Type B pancreatic cell (in vitro differentiated cells): ENCODE data around the gene CHIA. TPM values are rescaled to one million over a fixed set of nuclear protein-coding genes. Genes with fewer than 3 reads are reported as not detected.
"Not testable (repeated sequence)": the region's sequence is repeated elsewhere in the genome, so short reads cannot be mapped to it uniquely, and the experiment has no call there.

Source experiments
- DNase-seq: peaks from one replicate; pipeline ENCODE4 v3.0.0; 2021; ENCODE audit warnings: mixed read lengths; ENCODE audit not compliant: unreplicated experiment; ENCODE audit errors: extremely low spot score
- H3K27ac Mint-ChIP-seq: 2 replicates; pipeline ENCODE4 v1.8.0; 2021; ENCODE audit warnings: mild to moderate bottlenecking, mixed read lengths
- H3K27me3 Mint-ChIP-seq: 2 replicates; pipeline ENCODE4 v1.8.0; 2021; ENCODE audit warnings: mixed read lengths
- H3K36me3 Mint-ChIP-seq: 2 replicates; pipeline ENCODE4 v1.8.0; 2021; ENCODE audit warnings: mixed read lengths
- H3K4me1 Mint-ChIP-seq: one replicate; pipeline ENCODE4 v1.8.0; 2021; ENCODE audit warnings: mixed read lengths; ENCODE audit not compliant: unreplicated experiment
- H3K4me3 Mint-ChIP-seq: 2 replicates; pipeline ENCODE4 v1.8.0; 2021; ENCODE audit warnings: mild to moderate bottlenecking, mixed read lengths
- H3K9me3 Mint-ChIP-seq: 2 replicates; pipeline ENCODE4 v1.8.0; 2021; ENCODE audit warnings: mixed read lengths
- total RNA-seq: library from RNA; stranded (reverse); gene quantifications from 2 replicates; pipeline ENCODE4 v1.2.1, GENCODE V29; 2021; ENCODE audit warnings: low replicate concordance
- TF ChIP-seq, protein P1 (sequence below): fragments of 200-600 bp; sonication (generic); conservative IDR thresholded peaks from 2 replicates; pipeline ENCODE4 v1.5.0; 2021; ENCODE audit warnings: antibody characterized with exemption, mild to moderate bottlenecking

The CHIA gene
- total RNA-seq, 1 donor from 2014 or later: 1.9 TPM

- H3K27me3 Mint-ChIP-seq: peaks cover 5% of the 10 kb centered on the region
- H3K36me3 Mint-ChIP-seq: peaks cover 3% of the 10 kb centered on the region
- no peaks in the 10 kb centered on the region for H3K9me3 Mint-ChIP-seq
- DNase-seq: no peak
- peaks cover 7% of the 10 kb centered on the region for H3K4me1 Mint-ChIP-seq
- H3K27ac Mint-ChIP-seq: peak overlapping the region; percentile 94
- TF ChIP-seq, protein P1, sequence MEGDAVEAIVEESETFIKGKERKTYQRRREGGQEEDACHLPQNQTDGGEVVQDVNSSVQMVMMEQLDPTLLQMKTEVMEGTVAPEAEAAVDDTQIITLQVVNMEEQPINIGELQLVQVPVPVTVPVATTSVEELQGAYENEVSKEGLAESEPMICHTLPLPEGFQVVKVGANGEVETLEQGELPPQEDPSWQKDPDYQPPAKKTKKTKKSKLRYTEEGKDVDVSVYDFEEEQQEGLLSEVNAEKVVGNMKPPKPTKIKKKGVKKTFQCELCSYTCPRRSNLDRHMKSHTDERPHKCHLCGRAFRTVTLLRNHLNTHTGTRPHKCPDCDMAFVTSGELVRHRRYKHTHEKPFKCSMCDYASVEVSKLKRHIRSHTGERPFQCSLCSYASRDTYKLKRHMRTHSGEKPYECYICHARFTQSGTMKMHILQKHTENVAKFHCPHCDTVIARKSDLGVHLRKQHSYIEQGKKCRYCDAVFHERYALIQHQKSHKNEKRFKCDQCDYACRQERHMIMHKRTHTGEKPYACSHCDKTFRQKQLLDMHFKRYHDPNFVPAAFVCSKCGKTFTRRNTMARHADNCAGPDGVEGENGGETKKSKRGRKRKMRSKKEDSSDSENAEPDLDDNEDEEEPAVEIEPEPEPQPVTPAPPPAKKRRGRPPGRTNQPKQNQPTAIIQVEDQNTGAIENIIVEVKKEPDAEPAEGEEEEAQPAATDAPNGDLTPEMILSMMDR: no peak
- peak overlapping the region; percentile 95 for H3K4me3 Mint-ChIP-seq
Observed at GRCh38 chr1:111347026-111347425, 56.4 kb downstream of the CHIA start.

DNA sequence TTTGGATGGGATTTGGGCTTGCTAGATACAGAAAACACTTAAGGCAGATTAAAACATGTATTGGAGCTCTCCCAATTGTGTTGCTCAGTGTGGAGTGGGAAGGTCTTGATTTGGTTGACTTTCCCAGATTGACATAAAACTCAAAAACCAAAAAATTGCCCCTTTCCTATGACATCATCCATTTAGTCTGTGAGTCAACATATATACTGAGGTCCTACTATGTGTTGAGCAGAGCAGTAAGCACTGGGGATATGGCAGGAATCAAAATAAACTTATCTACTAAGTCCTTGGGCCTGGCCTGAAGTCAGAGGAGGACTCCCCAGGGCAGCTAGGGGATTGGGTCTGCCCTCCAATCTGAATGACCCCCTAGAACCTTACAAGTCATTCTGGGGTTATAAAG, 61.0 kb downstream of the CHIA start:
- Mint-ChIP-seq H3K27me3 (peaks cover 5% of the 10 kb centered on the region), H3K27ac (no peak overlapping the region), H3K9me3 (no peaks in the 10 kb centered on the region), H3K4me1 (peaks cover 6% of the 10 kb centered on the region), H3K36me3 (peaks cover 3% of the 10 kb centered on the region), H3K4me3 (no peak overlapping the region)
- TF ChIP-seq, protein P1: no peak
- no peak for DNase-seq

- no peak for DNase-seq
- Mint-ChIP-seq H3K4me3 (no peak overlapping the region), H3K27me3 (peaks cover 3% of the 10 kb centered on the region), H3K36me3 (no peaks in the 10 kb centered on the region), H3K27ac (no peak overlapping the region), H3K4me1 (no peaks in the 10 kb centered on the region), H3K9me3 (no peaks in the 10 kb centered on the region)
- TF ChIP-seq, protein P1: no peak
Observed at GRCh38 chr1:111354584-111354983, 63.9 kb downstream of the CHIA start.

DNA sequence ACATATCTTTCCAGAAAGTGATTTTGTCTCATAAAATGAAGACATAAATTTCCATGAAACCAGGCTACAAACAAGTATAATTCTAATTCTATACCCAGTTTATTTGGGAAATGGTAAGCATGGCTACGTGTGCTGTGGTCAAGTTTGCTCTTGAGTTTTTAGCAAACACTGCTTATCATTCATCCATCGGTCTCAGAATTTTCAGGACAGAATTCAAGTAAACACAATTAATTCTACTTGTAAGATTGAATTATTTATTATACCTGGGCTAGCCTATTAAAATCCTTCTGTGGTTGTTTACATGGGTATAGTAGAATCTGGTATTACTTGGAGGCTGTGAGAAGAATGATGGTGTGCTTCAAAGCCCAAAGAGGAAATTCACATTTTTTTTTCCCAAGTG, 68.3 kb downstream of the CHIA start:
- H3K27me3 Mint-ChIP-seq: peaks cover 3% of the 10 kb centered on the region
- TF ChIP-seq, protein P1: no peak
- H3K9me3 Mint-ChIP-seq: no peaks in the 10 kb centered on the region
- H3K36me3 Mint-ChIP-seq: no peaks in the 10 kb centered on the region
- DNase-seq: no peak
- H3K27ac Mint-ChIP-seq: no peak overlapping the region
- H3K4me1 Mint-ChIP-seq: no peaks in the 10 kb centered on the region
- no peak overlapping the region for H3K4me3 Mint-ChIP-seq

DNA sequence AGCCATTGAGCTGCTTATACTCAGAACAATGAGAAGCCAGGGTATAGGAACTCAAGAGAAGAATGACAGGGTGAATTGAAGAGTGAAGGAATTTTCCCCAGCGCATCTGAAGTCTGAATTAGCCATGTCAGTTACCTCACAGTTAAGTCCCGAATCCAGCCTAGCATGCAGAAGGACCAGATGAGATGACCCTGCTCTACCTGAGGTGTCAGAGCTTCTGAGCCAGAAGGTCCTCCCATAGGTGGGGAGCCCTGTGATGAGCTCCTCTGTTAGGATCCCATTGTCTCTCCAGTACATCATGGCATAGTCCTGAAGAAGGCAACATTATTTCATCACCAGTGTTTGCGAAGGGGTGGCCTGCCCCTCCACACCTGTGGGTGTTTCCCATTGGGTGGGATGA, 68.7 kb downstream of the CHIA start:
- no peak overlapping the region for H3K27ac Mint-ChIP-seq
- no peaks in the 10 kb centered on the region for H3K9me3 Mint-ChIP-seq
- H3K4me3 Mint-ChIP-seq: no peak overlapping the region
- no peaks in the 10 kb centered on the region for H3K36me3 Mint-ChIP-seq
- TF ChIP-seq, protein P1: no peak
- H3K27me3 Mint-ChIP-seq: peaks cover 3% of the 10 kb centered on the region
- no peaks in the 10 kb centered on the region for H3K4me1 Mint-ChIP-seq
- DNase-seq: no peak

DNA sequence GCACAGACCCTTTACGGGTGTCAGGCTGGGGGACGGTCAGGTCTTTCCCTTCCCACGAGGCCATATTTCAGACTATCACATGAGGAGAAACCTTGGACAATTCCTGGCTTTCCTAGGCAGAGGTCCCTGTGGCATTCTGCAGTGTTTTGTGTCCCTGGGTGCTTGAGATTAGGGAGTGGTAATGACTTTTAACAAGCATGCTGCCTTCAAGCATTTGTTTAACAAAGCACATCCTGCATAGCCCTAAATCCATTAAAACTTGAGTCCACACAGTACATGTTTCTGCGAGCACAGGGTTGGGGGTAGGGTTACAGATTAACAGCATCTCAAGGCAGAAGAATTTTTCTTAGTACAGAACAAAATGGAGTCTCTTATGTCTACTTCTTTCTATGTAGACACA, 69.6 kb downstream of the CHIA start:
- H3K36me3 Mint-ChIP-seq, DNase-seq, H3K4me1 Mint-ChIP-seq, H3K27ac Mint-ChIP-seq, H3K9me3 Mint-ChIP-seq, H3K27me3 Mint-ChIP-seq, H3K4me3 Mint-ChIP-seq: not testable (repeated sequence)
